ENCODE data around the gene UBE2E3. TPM values are rescaled to one million over a fixed set of nuclear protein-coding genes. Genes with fewer than 3 reads are reported as not detected.

The UBE2E3 gene
- total and polyA plus RNA-seq, 2 of the 13 experiments (the other 11 are each of a cell fraction or from before 2014, with no cell fraction given): 45.7 to 92.6 TPM

- no peak for TF ChIP-seq MYNN (CRISPR knock-in tag; IDR thresholded peaks at IDR 0.05; ENCODE audit: low read depth)
- TF ChIP-seq ETS1 (CRISPR knock-in tag; IDR thresholded peaks at IDR 0.05): no peak
These were observed 26.9 kb downstream of the UBE2E3 start (continued) for GRCh38 chr2:181007086-181007837.

GRCh38 chr2:181008407-181008806, 28.0 kb downstream of the UBE2E3 start:
- ChIA-PET CTCF (ENCODE audit: low intra/inter-chr PET ratio, low total read pairs) (no interaction called here), POLR2A (no interaction called here)
- no TSS peak for BruUV-seq (replicated peaks)
- ATAC-seq (peak; percentile 77), FAIRE-seq (no peak), DNase-seq (ENCODE audit: low spot score) (no peak)
- Histone ChIP-seq H3K4me2 (ENCODE audit: low read depth, low read length) (no peak overlapping the region), H3K27me3 (ENCODE audit: control insufficient read depth in 1 of 2, insufficient read depth in 2 of 2, low read length in 2 of 2) (no peaks in the 10 kb centered on the region), H3K27ac (ENCODE audit: extremely low read length, insufficient read depth, low read length) (no peak overlapping the region), H2AFZ (ENCODE audit: low read length) (no peak overlapping the region), H3K36me3 (replicated peaks in 1 of 2; ENCODE audit: control insufficient read depth in 1 of 2, insufficient read depth in 2 of 2, low read length in 2 of 2) (no peaks in the 10 kb centered on the region), H3K9ac (ENCODE audit: insufficient read depth, low read depth, low read length) (no peak overlapping the region), H3K4me1 (ENCODE audit: insufficient read depth, low read length) (peaks cover 26% of the 10 kb centered on the region), H4K20me1 (ENCODE audit: insufficient read depth, low read length) (no peaks in the 10 kb centered on the region), H3K4me3 (replicated peaks in 1 of 3; ENCODE audit: insufficient read depth in 1 of 3, low read depth in 2 of 3, low read length in 3 of 3) (no peak overlapping the region), H3K9me3 (ENCODE audit: low read length) (no peaks in the 10 kb centered on the region), H3K79me2 (ENCODE audit: insufficient read depth, low read length) (peaks cover 39% of the 10 kb centered on the region)
- in situ Hi-C loops (cut with HindIII; ENCODE audit: extremely low pct_ligation_motif_present, low pct_unique_long_range_greater_than_20kb): no loop called here
- 91% methylated on average over 3 of the region's 3 CpGs for WGBS (ENCODE audit: low lambda C conversion rate)
- intact Hi-C loops (cut with micrococcal nuclease; ENCODE audit: unreplicated experiment): no loop called here
- TF ChIP-seq FOXM1 (CRISPR knock-in tag; IDR thresholded peaks at IDR 0.05) (no peak), ZNF484 (CRISPR knock-in tag; IDR thresholded peaks at IDR 0.05; ENCODE audit: borderline replicate concordance, low read depth) (no peak), NFRKB (IDR thresholded peaks at IDR 0.05) (no peak), ZNF724P (CRISPR knock-in tag; IDR thresholded peaks at IDR 0.05; ENCODE audit: borderline replicate concordance) (no peak), ZNF136 (CRISPR knock-in tag; IDR thresholded peaks at IDR 0.05; ENCODE audit: low read depth) (no peak), RAD21 (CRISPR knock-in tag; IDR thresholded peaks at IDR 0.05) (no peak), CBX1 (IDR thresholded peaks at IDR 0.05; ENCODE audit: low read depth) (no peak), IRF1 (CRISPR knock-in tag; IDR thresholded peaks at IDR 0.05; ENCODE audit: low read depth) (no peak), ZNF407 (CRISPR knock-in tag; IDR thresholded peaks at IDR 0.05; ENCODE audit: not compliant biosample characterization) (no peak), ZNF230 (CRISPR knock-in tag; IDR thresholded peaks at IDR 0.05) (no peak)
